Measurements from ENCODE around the gene SPEM3.

GRCh38 chr17:7445619-7445968 is 16.9 kb downstream of the SPEM3 start:
- TF ChIP-seq, protein P1, sequence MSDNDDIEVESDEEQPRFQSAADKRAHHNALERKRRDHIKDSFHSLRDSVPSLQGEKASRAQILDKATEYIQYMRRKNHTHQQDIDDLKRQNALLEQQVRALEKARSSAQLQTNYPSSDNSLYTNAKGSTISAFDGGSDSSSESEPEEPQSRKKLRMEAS (IDR thresholded peaks at IDR 0.05): no peak
- TF ChIP-seq RAD21 (IDR thresholded peaks at IDR 0.05; ENCODE audit: low read depth): no peak
- TF ChIP-seq TAF1 (IDR thresholded peaks at IDR 0.05; ENCODE audit: low read depth): no peak
- no peak for TF ChIP-seq EP300 (IDR thresholded peaks at IDR 0.05; ENCODE audit: borderline replicate concordance)
- no peak for TF ChIP-seq CREB1 (IDR thresholded peaks at IDR 0.05; ENCODE audit: low read depth)
- TF ChIP-seq YY1 (IDR thresholded peaks at IDR 0.05; ENCODE audit: low read depth): no peak
- TF ChIP-seq EGR1 (IDR thresholded peaks at IDR 0.05): no peak
- no peak for TF ChIP-seq NFIC (IDR thresholded peaks at IDR 0.05)
- TF ChIP-seq FOXM1 (IDR thresholded peaks at IDR 0.05; ENCODE audit: borderline replicate concordance, low read depth): no peak
- TF ChIP-seq, protein P2, sequence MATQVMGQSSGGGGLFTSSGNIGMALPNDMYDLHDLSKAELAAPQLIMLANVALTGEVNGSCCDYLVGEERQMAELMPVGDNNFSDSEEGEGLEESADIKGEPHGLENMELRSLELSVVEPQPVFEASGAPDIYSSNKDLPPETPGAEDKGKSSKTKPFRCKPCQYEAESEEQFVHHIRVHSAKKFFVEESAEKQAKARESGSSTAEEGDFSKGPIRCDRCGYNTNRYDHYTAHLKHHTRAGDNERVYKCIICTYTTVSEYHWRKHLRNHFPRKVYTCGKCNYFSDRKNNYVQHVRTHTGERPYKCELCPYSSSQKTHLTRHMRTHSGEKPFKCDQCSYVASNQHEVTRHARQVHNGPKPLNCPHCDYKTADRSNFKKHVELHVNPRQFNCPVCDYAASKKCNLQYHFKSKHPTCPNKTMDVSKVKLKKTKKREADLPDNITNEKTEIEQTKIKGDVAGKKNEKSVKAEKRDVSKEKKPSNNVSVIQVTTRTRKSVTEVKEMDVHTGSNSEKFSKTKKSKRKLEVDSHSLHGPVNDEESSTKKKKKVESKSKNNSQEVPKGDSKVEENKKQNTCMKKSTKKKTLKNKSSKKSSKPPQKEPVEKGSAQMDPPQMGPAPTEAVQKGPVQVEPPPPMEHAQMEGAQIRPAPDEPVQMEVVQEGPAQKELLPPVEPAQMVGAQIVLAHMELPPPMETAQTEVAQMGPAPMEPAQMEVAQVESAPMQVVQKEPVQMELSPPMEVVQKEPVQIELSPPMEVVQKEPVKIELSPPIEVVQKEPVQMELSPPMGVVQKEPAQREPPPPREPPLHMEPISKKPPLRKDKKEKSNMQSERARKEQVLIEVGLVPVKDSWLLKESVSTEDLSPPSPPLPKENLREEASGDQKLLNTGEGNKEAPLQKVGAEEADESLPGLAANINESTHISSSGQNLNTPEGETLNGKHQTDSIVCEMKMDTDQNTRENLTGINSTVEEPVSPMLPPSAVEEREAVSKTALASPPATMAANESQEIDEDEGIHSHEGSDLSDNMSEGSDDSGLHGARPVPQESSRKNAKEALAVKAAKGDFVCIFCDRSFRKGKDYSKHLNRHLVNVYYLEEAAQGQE (IDR thresholded peaks at IDR 0.05; ENCODE audit: low read depth): no peak
- no peak for TF ChIP-seq CEBPB (IDR thresholded peaks at IDR 0.05)
- no peak for TF ChIP-seq TEAD4 (IDR thresholded peaks at IDR 0.05)
- no peak for TF ChIP-seq ZBTB7A (IDR thresholded peaks at IDR 0.05; ENCODE audit: low read depth)
- no peak for TF ChIP-seq TCF12 (IDR thresholded peaks at IDR 0.05; ENCODE audit: low read depth)
